ENCODE results near the gene FAM120A. TPM values are rescaled to one million over a fixed set of nuclear protein-coding genes. Genes with fewer than 3 reads are reported as not detected.

The FAM120A gene
- total RNA-seq, 1 experiment from 2014 or later, result 98.2 TPM

DNA sequence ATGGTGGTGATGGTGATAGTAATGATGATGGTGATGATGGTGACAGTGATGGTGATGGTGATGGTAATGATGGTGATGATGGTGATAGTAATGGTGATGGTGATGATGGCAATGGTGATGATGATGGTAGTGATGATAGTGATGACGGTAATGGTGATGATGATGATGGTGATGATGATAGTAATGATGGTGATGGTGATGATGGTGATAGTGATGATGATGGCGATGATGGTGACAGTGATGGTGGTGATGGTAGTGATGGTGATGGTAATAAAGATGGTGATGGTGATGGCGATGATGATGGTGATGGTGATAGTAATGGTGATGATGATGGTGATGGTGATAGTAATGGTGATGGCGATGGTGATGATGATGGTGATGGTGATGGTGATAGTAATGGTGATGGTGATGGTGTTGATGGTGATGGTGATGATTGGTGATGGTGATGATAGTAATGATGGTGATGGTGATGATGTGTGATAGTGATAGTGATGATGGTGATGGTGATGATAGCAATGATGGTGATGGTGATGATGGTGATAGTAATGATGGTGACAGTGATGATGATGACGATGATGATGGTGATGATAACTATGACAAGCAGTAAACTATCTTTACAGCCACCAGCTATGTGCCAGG, 163.5 kb downstream of the FAM120A start:
- CTCF ChIA-PET, result no interaction called here

More for the DNA sequence above, 163.5 kb downstream of the FAM120A start:
- no peaks in the 10 kb centered on the region for H3K4me1 Mint-ChIP-seq (ENCODE audit: low read depth, unreplicated experiment)
- H3K27ac Mint-ChIP-seq (ENCODE audit: unreplicated experiment), result no peak overlapping the region
- no peak for DNase-seq
- intact Hi-C loops (cut with micrococcal nuclease; ENCODE audit: unreplicated experiment), result no loop called here
- TF ChIP-seq, protein P1, sequence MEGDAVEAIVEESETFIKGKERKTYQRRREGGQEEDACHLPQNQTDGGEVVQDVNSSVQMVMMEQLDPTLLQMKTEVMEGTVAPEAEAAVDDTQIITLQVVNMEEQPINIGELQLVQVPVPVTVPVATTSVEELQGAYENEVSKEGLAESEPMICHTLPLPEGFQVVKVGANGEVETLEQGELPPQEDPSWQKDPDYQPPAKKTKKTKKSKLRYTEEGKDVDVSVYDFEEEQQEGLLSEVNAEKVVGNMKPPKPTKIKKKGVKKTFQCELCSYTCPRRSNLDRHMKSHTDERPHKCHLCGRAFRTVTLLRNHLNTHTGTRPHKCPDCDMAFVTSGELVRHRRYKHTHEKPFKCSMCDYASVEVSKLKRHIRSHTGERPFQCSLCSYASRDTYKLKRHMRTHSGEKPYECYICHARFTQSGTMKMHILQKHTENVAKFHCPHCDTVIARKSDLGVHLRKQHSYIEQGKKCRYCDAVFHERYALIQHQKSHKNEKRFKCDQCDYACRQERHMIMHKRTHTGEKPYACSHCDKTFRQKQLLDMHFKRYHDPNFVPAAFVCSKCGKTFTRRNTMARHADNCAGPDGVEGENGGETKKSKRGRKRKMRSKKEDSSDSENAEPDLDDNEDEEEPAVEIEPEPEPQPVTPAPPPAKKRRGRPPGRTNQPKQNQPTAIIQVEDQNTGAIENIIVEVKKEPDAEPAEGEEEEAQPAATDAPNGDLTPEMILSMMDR (IDR thresholded peaks at IDR 0.05; ENCODE audit: unreplicated experiment), result no peak
- no peaks in the 10 kb centered on the region for H3K27me3 Mint-ChIP-seq (ENCODE audit: unreplicated experiment)
- H3K4me3 Mint-ChIP-seq (ENCODE audit: low read depth, unreplicated experiment), result no peak overlapping the region
- peaks cover 3% of the 10 kb centered on the region for H3K36me3 Mint-ChIP-seq (ENCODE audit: insufficient read depth, unreplicated experiment)
- BruUV-seq (replicated peaks), result no TSS peak
- H3K9me3 Mint-ChIP-seq (ENCODE audit: low read depth, unreplicated experiment), result peaks cover 3% of the 10 kb centered on the region

Small RNA genes lying within 50 kb of the gene (microRNA-seq; reads per million reads assigned to microRNA genes)
- gene MIR548AU, result not detected

Other genes with a start within 250 kb of the FAM120A start
- 50.5 and 53.4 TPM in 2 replicates for gene FAM120AOS, start 1.9 kb downstream of the FAM120A start, total RNA-seq (2022)
- 12.5 and 13.9 TPM in 2 replicates for gene PHF2, start 124.9 kb downstream of the FAM120A start, total RNA-seq (2022)